Ovary (tissue), 3 donors: ENCODE results near the gene MOGAT3.

Source experiments
- EP300 ChIP-seq: sonication (generic); formaldehyde crosslinking; IDR thresholded peaks from one replicate; pipeline ENCODE4 v1.6.1; 2017; ENCODE audit warnings: antibody characterized with exemption
- POLR2A ChIP-seq: fragments of 450-650 bp; IDR thresholded peaks from one replicate; pipeline ENCODE4 v1.6.1; 2017; ENCODE audit warnings: antibody characterized with exemption, mild to moderate bottlenecking, moderate library complexity
- TF ChIP-seq, protein P1 (sequence below), 3 donors: fragments of 450-650 bp in 2 of 3; fragments of 200-600 bp in 1 of 3; IDR thresholded peaks; one replicate each; pipeline versions ENCODE4 v1.5.1 to v1.8.0; 2016 to 2022; ENCODE audit warnings: antibody characterized with exemption in 3 of 3, mild to moderate bottlenecking in 1 of 3
- donor health status: DM: no; HTN: no; CAD: no.

DNA sequence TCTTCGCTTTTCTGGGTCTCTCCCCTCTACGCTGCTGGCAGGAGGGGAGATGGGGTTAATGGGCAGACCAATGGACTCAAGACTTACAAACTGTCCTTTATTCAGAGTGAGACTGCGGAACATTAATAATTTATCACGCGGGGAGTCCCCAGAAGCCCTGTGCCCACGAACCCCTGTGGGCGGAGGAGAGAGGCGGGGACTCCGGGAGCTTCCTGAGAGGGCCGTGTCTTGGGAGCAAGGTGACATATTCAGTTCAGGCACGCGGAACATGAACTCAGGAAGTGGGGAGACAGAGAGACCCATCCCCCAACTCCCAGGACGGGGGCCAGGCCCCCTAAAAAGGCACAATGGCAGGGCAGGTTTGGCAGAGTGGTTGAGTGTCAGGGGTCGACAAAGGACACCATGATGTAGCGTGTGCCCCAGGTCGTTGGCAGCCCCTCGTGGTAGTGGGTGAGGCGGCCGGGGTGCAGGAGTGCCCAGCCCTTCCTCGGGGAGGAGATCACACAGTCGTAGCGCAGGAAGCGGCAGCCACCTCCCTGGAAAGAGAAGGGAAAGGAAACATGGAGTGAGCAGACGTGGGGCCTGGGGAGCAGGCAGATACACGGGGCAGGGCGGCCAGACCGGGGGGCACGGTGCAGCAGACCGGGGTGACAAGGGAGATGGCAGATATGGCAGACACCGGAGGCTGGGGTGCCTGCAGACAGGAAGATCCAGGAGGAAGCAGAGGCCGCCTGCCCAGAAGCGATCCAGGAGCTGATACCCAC, 5.2 kb upstream of the MOGAT3 start:
- TF ChIP-seq, protein P1, sequence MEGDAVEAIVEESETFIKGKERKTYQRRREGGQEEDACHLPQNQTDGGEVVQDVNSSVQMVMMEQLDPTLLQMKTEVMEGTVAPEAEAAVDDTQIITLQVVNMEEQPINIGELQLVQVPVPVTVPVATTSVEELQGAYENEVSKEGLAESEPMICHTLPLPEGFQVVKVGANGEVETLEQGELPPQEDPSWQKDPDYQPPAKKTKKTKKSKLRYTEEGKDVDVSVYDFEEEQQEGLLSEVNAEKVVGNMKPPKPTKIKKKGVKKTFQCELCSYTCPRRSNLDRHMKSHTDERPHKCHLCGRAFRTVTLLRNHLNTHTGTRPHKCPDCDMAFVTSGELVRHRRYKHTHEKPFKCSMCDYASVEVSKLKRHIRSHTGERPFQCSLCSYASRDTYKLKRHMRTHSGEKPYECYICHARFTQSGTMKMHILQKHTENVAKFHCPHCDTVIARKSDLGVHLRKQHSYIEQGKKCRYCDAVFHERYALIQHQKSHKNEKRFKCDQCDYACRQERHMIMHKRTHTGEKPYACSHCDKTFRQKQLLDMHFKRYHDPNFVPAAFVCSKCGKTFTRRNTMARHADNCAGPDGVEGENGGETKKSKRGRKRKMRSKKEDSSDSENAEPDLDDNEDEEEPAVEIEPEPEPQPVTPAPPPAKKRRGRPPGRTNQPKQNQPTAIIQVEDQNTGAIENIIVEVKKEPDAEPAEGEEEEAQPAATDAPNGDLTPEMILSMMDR (IDR thresholded peaks at IDR 0.05) = no peak
- TF ChIP-seq POLR2A (no peak), EP300 (no peak)
